ENCODE results near the gene FCHSD1.
A peak's percentile ranks its signal among the peaks of the same experiment; 100 is the strongest.

Gene FCHSD1

GRCh38 chr5:141672841-141673813 lies 21.9 kb upstream of the FCHSD1 start:
- no peak for DNase-seq (ENCODE audit: low read depth in 2 of 2)

GRCh38 chr5:141672071-141672840 lies 21.0 kb upstream of the FCHSD1 start:
- DNase-seq (ENCODE audit: low read depth in 2 of 2) = no peak

- DNase-seq (ENCODE audit: low read depth in 2 of 2) = no peak
Measured at GRCh38 chr5:141669520-141669919, 18.3 kb upstream of the FCHSD1 start.

- DNase-seq (ENCODE audit: low read depth in 2 of 2) = no peak
Measured at GRCh38 chr5:141668601-141669265, 17.5 kb upstream of the FCHSD1 start.

- no peak for DNase-seq (ENCODE audit: low read depth in 2 of 2)
Measured at GRCh38 chr5:141665995-141666940, 15.1 kb upstream of the FCHSD1 start.

GRCh38 chr5:141664733-141665461 lies 13.7 kb upstream of the FCHSD1 start:
- DNase-seq (ENCODE audit: low read depth in 2 of 2) = peak; percentile 62 to 72

GRCh38 chr5:141663506-141663905 lies 12.3 kb upstream of the FCHSD1 start:
- no peak for DNase-seq (ENCODE audit: low read depth in 2 of 2)

GRCh38 chr5:141662028-141662427 lies 10.8 kb upstream of the FCHSD1 start:
- DNase-seq (ENCODE audit: low read depth in 2 of 2) = no peak

GRCh38 chr5:141657937-141658545 lies 6.8 kb upstream of the FCHSD1 start:
- DNase-seq (ENCODE audit: low read depth in 2 of 2) = no peak

- DNase-seq (ENCODE audit: low read depth in 2 of 2) = no peak
Measured at GRCh38 chr5:141657404-141657803, 6.2 kb upstream of the FCHSD1 start.

- no peak for DNase-seq (ENCODE audit: low read depth in 2 of 2)
Measured at GRCh38 chr5:141656396-141656795, 5.2 kb upstream of the FCHSD1 start.

- no peak for DNase-seq (ENCODE audit: low read depth in 2 of 2)
Measured at GRCh38 chr5:141655020-141655419, 3.8 kb upstream of the FCHSD1 start.

- DNase-seq (ENCODE audit: low read depth in 2 of 2) = no peak
Measured at GRCh38 chr5:141654298-141654697, 3.1 kb upstream of the FCHSD1 start.

GRCh38 chr5:141651728-141652105 lies 499 bp upstream of the FCHSD1 start:
- DNase-seq (ENCODE audit: low read depth in 2 of 2) = no peak

- no peak for DNase-seq (ENCODE audit: low read depth in 2 of 2)
Measured at GRCh38 chr5:141649972-141650371, 1.2 kb downstream of the FCHSD1 start.

GRCh38 chr5:141649056-141649688 lies 2.0 kb downstream of the FCHSD1 start:
- no peak for DNase-seq (ENCODE audit: low read depth in 2 of 2)

GRCh38 chr5:141647851-141648250 lies 3.4 kb downstream of the FCHSD1 start:
- DNase-seq (ENCODE audit: low read depth in 2 of 2) = no peak

GRCh38 chr5:141647242-141647641 lies 4.0 kb downstream of the FCHSD1 start:
- DNase-seq (ENCODE audit: low read depth in 2 of 2) = no peak

- no peak for DNase-seq (ENCODE audit: low read depth in 2 of 2)
Measured at GRCh38 chr5:141646026-141646425, 5.2 kb downstream of the FCHSD1 start.

Measured in activated CD4-positive, alpha-beta T cell treated with anti-CD3 and anti-CD28 coated beads for 24 hours (primary cell).